CD4-positive, alpha-beta T cell treated with Interleukin-4 for 1 hour (primary cell): ENCODE data around the gene MYL5.
"Not testable (repeated sequence)": the region's sequence is repeated elsewhere in the genome, so short reads cannot be mapped to it uniquely, and the experiment has no call there.

Source experiments
- DNase-seq, 2 donors: peaks; one replicate each; pipeline ENCODE4 v3.0.0-alpha.2; 2020 to 2022

MYL5 gene

GRCh38 chr4:636628-637159 is 37.6 kb upstream of the MYL5 start:
- DNase-seq: no peak

GRCh38 chr4:637536-638280 is 36.6 kb upstream of the MYL5 start:
- no peak for DNase-seq

GRCh38 chr4:642366-642765 is 32.0 kb upstream of the MYL5 start:
- DNase-seq: not testable (repeated sequence)

GRCh38 chr4:646460-646859 is 27.9 kb upstream of the MYL5 start:
- DNase-seq: no peak

GRCh38 chr4:647481-647880 is 26.9 kb upstream of the MYL5 start:
- no peak for DNase-seq

GRCh38 chr4:648579-649292 is 25.6 kb upstream of the MYL5 start:
- no peak for DNase-seq

- no peak for DNase-seq
Observed at GRCh38 chr4:649293-649625, 25.1 kb upstream of the MYL5 start.

- DNase-seq: no peak
Observed at GRCh38 chr4:649751-650310, 24.5 kb upstream of the MYL5 start.

- DNase-seq: no peak
Observed at GRCh38 chr4:650461-650860, 23.9 kb upstream of the MYL5 start.

- DNase-seq: no peak
Observed at GRCh38 chr4:650951-651883, 23.1 kb upstream of the MYL5 start.

GRCh38 chr4:651884-652642 is 22.3 kb upstream of the MYL5 start:
- DNase-seq: no peak

GRCh38 chr4:653080-653821 is 21.1 kb upstream of the MYL5 start:
- DNase-seq: no peak

GRCh38 chr4:653831-654502 is 20.4 kb upstream of the MYL5 start:
- no peak for DNase-seq

GRCh38 chr4:654503-654845 is 19.9 kb upstream of the MYL5 start:
- no peak for DNase-seq

GRCh38 chr4:654871-655463 is 19.4 kb upstream of the MYL5 start:
- DNase-seq: no peak

- no peak for DNase-seq
Observed at GRCh38 chr4:655464-656151, 18.7 kb upstream of the MYL5 start.

GRCh38 chr4:656436-657337 is 17.7 kb upstream of the MYL5 start:
- DNase-seq: no peak

GRCh38 chr4:657338-657833 is 17.0 kb upstream of the MYL5 start:
- no peak for DNase-seq
